ENCODE measurements around the gene MPHOSPH6.

- no peak for TF ChIP-seq NR1H2 (CRISPR knock-in tag; IDR thresholded peaks at IDR 0.05; ENCODE audit: borderline replicate concordance, low read depth)
- no peak for TF ChIP-seq ZBTB20 (CRISPR knock-in tag; IDR thresholded peaks at IDR 0.05; ENCODE audit: borderline replicate concordance, low read depth)
- TF ChIP-seq GZF1 (CRISPR knock-in tag; IDR thresholded peaks at IDR 0.05) = no peak
- no peak for TF ChIP-seq KDM5B (CRISPR knock-in tag; IDR thresholded peaks at IDR 0.05; ENCODE audit: borderline replicate concordance)
Measured at GRCh38 chr16:82138478-82139285, 31.3 kb downstream of the MPHOSPH6 start.

Data from HepG2 (cell line).